MCF 10A (cell line): ENCODE data around the gene HTT-AS. TPM values are rescaled to one million over a fixed set of nuclear protein-coding genes. Genes with fewer than 3 reads are reported as not detected.

Experiments
- total RNA-seq: library from RNA; stranded (reverse); gene quantifications from 2 replicates; pipeline ENCODE4 v1.2.3, GENCODE V29; 2022

Gene HTT-AS
- total RNA-seq, 1 experiment from 2014 or later, result not detected

Other genes with a start within 250 kb of the HTT-AS start
- gene ADD1, start 230.7 kb downstream of the HTT-AS start, total RNA-seq, result 131 and 161 TPM in 2 replicates
- 44.0 and 65.6 TPM in 2 replicates for gene NOP14, start 111.1 kb downstream of the HTT-AS start, total RNA-seq
- 4.5 and 5.9 TPM in 2 replicates for gene GRK4, start 111.0 kb downstream of the HTT-AS start, total RNA-seq
- gene HTT, start 143 bp upstream of the HTT-AS start, total RNA-seq, result 47.4 and 54.4 TPM in 2 replicates
- gene MSANTD1, start 174.6 kb upstream of the HTT-AS start, total RNA-seq, result 0.37 and 0.66 TPM in 2 replicates
- 28.3 and 36.0 TPM in 2 replicates for gene RGS12, start 218.5 kb upstream of the HTT-AS start, total RNA-seq